Renal cortical epithelial cell (primary cell): Measurements from ENCODE around the gene CD80. TPM values are rescaled to one million over a fixed set of nuclear protein-coding genes. Genes with fewer than 3 reads are reported as not detected.
"Not testable (repeated sequence)": the region's sequence is repeated elsewhere in the genome, so short reads cannot be mapped to it uniquely, and the experiment has no call there.

Experiments
- DNase-seq: peaks from one replicate; pipeline ENCODE4 v3.0.0-alpha.2; 2011; ENCODE audit warnings: low read depth
- total RNA-seq: library from RNA; depleted of rRNA; stranded (reverse); fragments of >200 nt; gene quantifications from 2 replicates; pipeline ENCODE4 v1.2.3, GENCODE V29; 2014

Gene CD80
- total RNA-seq, 1 donor from 2014 or later, result not detected

DNA sequence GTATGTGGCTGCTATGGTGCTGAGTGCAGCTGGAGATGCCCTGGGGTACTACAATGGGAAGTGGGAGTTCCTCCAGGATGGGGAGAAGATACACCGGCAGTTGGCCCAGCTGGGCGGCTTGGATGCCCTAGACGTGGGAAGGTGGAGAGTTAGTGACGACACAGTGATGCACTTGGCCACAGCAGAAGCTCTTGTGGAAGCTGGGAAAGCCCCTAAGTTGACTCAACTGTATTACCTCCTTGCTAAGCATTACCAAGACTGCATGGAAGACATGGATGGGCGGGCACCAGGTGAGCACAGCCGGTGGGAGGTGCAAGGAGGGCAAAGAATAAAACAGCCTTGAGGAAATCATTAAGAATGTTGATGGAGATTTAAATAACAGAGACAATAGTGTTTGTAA lies 22.8 kb upstream of the CD80 start:
- DNase-seq, result peak; percentile 78

DNA sequence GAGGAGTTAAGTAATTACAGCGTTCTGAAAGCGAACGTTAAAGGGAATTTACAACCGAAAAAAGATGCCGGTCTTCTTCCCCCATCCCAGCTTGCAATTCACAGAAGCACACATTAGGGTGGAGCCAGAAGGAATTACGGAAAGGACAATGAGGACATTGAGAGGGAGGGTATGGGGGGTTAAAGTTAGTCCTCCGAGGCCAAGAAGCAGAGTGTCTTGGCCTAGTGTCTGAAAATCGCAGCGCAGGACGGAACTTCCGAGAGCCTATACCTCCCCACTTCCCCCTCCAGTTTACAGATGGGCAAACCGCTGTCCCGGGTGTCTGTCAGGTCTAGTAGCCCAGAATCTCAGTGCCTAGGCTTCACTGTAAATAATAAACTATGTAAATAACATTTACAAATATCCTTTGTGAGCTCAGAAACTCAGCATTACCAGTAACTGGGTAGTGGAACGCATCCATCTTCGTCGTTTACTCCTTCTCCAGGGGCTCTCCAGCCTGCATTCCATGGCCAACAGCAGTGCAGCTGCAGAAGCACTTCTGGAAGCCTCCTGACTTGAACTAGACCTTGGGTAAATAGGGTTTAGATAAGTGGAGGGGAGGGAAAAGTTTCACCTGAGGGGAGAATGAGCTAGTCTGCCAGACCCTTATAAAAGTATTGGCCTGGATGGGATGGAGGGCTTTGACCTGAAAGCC lies 20.8 kb upstream of the CD80 start:
- DNase-seq, result no peak

GRCh38 chr3:119579366-119580066 lies 20.1 kb upstream of the CD80 start, which contains the start of gene ADPRH:
TSS of gene ADPRH (plus strand) at chr3:119579492. CDS start at chr3:119582170, 2,678 bp downstream.
- peak; percentile 64 for DNase-seq

DNA sequence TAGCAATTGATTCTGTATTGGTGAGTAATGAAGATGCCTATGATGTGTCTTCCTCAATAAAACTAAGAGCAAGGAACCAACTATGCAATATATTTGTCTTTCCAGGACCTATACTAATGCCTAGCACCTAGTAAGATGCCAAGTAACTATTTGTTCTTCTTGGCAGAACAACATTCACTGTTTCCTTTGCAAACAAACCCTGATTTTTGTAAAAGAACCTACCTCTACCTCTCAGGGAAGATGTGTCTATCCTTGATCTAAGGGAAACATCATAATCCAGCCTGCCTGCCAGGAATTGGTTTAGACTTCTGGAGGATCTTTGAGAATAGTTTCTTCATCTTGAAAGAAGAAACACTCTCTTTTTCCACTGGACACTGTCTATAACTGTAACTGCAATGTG lies 16.1 kb upstream of the CD80 start:
- DNase-seq, result no peak

- no peak for DNase-seq
Measured at GRCh38 chr3:119571688-119572087, 12.3 kb upstream of the CD80 start.

DNA sequence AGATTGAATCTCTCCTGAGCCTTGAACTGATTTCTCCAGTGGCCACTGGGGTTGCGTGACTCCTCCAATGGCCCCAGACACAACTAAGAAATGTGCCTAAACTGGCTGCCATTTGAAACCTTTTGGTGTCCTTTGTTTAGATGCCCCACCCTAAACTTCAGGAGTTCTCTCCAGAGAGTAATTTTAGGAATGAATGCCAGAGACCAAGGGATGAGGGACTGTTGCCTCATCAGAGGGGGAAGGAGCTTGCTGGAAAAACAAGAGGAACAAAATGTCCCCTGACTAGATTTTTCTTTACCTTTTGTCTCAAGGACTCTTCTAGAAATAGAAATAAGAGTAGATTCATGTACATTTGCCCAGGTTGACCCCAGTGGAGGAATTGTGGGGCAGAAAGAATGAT lies 11.8 kb upstream of the CD80 start:
- no peak for DNase-seq

- no peak for DNase-seq
Measured at GRCh38 chr3:119570229-119570628, 10.8 kb upstream of the CD80 start.

- DNase-seq, result no peak
Measured at GRCh38 chr3:119569156-119569555, 9.7 kb upstream of the CD80 start.

GRCh38 chr3:119563334-119563733 lies 3.9 kb upstream of the CD80 start:
- DNase-seq, result not testable (repeated sequence)

GRCh38 chr3:119562307-119562961 lies 3.0 kb upstream of the CD80 start:
- peak; percentile 6 for DNase-seq

- DNase-seq, result no peak
Measured at GRCh38 chr3:119560160-119560559, 746 bp upstream of the CD80 start.

DNA sequence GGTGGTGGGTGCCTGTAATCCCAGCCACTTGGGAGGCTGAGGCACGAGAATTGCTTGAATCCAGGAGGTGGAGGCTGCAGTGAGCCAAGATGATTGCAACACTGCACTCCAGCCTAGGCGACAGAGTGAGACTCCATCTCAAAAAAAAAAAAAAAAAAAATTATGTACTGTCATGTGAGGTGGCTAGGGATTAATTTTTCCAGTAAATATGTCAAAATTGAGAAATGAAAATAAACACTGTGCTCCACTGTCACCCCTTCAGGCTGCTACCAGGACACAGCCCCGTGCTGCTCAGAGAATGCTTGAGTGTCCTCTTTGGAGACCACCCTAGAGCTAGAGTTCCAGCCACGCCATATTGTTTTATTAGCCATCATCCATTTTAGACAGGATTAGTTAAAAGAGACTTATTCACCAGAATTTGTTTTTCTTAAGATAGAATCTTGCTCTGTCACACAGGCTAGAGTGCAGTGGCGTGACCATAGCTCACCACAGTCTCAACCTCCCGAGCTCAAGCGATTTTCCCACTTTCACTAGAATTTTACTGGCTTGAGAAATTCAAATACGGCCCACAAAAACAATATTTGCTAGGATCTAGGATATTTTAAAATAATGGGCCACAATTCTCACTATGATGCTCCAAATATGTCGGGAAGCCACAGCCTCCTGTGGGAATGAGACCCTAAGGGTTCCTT lies 642 bp downstream of the CD80 start:
- no peak for DNase-seq

DNA sequence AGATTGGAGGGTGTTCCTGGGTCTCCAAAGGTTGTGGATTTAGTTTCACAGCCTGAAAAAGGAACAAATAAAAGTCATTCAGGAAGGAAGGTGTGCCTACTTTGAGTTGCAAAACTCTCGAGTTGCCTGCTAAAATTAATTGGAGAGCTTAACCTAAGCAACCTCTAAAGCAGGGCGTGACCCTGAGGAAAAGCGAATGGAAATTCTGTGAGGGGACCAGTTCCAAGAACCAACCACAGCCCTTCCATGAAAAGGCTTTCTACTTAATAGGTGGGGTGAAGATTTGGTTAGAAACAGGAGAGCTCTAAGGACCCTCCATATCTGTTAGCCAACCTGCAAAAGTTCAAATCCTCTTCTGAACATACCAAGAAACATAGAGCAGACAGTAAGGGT lies 1.5 kb downstream of the CD80 start:
- no peak for DNase-seq

DNA sequence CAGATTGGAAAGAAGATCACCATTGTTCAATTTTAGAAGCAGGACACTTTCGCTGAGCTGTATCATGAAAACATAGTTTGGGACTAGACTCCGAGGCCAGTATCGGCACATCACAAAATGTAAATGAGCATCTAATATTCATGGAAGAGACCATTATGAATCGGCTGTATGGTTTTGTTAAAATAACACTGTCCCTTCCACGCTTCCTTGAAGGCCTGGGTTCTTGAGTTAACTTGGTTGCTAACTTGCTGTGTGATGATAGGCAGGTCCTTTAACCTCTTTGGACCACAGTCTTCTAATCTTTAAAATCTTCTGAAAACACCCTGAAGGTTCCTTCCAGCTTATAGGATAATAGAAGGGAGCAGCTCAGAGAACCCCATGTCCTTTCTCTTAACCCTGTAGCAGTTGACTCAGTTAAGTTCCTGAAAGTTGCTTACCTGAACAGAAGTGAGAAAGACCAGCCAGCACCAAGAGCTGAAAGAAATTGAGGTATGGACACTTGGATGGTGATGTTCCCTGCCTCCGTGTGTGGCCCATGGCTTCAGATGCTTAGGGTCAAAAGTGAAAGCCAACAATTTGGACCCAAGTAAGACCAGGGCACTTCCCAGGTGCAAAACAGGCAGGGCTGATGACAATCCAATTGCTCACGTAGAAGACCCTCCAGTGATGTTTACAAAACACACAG lies 2.1 kb downstream of the CD80 start:
- DNase-seq, result no peak

DNA sequence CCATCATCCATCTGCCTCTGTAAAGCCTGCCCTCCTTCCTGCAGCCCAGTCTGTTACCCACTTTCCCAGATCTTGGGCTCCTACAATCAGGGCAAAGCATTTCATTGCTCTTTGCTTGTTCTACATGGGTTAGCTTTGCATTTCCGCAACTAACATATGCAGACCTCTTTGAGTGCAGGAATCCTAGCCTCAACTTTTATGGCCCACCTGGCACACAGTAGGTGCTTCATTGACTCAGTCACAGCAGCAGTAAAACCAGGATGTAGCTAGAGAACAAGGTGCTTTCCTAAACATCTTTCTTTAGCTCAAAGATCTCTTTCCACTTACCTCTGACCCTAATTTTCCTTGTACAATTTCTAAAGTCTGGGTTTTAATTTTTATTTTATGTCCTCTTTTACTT lies 3.5 kb downstream of the CD80 start:
- no peak for DNase-seq

GRCh38 chr3:119555309-119555735 lies 4.1 kb downstream of the CD80 start:
- DNase-seq, result peak; percentile 12

GRCh38 chr3:119553823-119554415 lies 5.5 kb downstream of the CD80 start:
- no peak for DNase-seq

DNA sequence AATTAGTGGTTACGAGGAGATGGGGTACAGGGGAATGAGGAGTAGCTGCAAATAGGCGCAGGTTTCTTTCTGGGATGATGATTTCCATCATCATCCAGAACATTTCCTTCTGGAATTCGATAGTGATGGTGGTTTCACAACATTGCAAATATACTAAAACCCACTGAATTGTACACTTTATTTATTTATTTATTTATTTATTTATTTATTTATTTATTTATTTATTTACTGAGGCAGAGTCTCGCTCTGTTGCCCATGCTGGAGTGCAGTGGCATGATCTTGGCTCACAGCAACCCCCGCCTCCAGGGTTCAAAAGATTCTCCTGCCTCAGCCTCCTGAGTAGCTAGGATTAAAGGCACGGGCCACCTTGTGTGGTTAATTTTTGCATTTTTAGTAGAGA lies 6.5 kb downstream of the CD80 start:
- not testable (repeated sequence) for DNase-seq

DNA sequence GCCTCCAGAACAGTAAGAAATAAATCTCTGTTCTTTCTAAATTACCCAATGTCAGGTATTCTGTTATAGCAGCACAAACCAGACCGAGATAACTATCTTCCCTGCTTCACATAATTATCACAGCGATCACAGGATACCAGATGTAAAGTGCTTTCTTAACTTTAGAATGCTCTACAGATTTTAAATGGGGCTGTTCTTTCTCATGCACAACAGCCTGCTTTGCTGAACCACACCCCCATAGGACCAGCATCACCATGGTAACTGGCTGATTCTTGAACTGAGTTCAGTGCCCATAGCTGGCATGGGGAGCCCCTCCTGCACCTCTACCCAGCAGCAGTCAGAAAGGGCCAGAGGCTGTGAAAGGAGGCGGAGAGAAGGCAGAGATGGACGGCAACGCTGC lies 7.8 kb downstream of the CD80 start:
- no peak for DNase-seq

DNA sequence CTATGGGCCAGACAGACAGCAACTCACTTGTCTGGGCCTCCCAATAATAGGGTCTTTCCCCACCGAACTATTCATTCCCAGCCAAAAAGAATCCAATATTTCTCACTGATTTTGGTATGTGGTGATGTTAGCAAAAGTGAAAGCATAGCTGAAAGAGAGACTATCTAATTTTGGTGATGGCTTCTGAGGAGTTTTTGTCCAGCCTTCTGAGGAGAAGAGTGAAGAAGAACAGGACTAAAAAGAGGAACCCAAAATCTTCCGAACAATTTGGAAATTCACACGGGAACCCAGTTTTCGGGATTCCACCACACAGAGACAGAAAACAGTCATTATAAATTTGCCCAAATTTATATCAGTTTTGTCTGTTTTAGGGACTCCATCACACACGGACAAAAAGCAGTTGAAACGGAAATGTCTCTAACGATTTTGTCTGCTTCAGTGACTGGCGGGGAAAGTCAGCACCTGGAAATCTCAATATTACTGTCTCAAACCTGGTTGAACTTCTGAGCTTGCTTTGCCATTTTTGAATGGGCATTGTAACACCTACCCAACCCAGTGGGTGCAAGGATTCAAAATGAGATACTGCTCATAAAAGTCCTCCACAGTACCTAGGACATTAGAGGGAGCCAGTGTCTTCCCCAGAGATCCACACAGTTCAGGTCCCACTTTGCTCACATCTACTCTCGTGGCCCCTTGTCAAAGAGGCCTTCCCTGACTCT lies 9.1 kb downstream of the CD80 start:
- no peak for DNase-seq

- no peak for DNase-seq
Measured at GRCh38 chr3:119548341-119548740, 11.1 kb downstream of the CD80 start.
